ENCODE measurements around the gene HOXC9. TPM values are rescaled to one million over a fixed set of nuclear protein-coding genes. Genes with fewer than 3 reads are reported as not detected.

Gene HOXC9
- total and polyA plus RNA-seq, 10 donors = 0.05 TPM; not detected in 9

GRCh38 chr12:54024127-54024526 lies 24.2 kb downstream of the HOXC9 start:
- no peaks in the 10 kb centered on the region for H3K36me3 ChIP-seq
- H3K27me3 ChIP-seq (replicated peaks in 1 of 7) = peaks cover 16 to 100% (median 80%) of the 10 kb centered on the region in 7 donors
- peaks cover 0 to 29% (median 10%) of the 10 kb centered on the region in 6 donors for H3K4me1 ChIP-seq
- DNase-seq = peak; percentile 51
- H3K27ac ChIP-seq = no peak overlapping the region
- TF ChIP-seq POLR2A (IDR thresholded peaks at IDR 0.05) (no peak), POLR2AphosphoS5 (IDR thresholded peaks at IDR 0.05) (no peak)
- TF ChIP-seq, protein P1, sequence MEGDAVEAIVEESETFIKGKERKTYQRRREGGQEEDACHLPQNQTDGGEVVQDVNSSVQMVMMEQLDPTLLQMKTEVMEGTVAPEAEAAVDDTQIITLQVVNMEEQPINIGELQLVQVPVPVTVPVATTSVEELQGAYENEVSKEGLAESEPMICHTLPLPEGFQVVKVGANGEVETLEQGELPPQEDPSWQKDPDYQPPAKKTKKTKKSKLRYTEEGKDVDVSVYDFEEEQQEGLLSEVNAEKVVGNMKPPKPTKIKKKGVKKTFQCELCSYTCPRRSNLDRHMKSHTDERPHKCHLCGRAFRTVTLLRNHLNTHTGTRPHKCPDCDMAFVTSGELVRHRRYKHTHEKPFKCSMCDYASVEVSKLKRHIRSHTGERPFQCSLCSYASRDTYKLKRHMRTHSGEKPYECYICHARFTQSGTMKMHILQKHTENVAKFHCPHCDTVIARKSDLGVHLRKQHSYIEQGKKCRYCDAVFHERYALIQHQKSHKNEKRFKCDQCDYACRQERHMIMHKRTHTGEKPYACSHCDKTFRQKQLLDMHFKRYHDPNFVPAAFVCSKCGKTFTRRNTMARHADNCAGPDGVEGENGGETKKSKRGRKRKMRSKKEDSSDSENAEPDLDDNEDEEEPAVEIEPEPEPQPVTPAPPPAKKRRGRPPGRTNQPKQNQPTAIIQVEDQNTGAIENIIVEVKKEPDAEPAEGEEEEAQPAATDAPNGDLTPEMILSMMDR (IDR thresholded peaks at IDR 0.05 in 8 of 11, conservative IDR thresholded peaks at IDR 0.05 in 3 of 11) = no peak
- WGBS, 5 donors = 24 to 59% (median 40%) methylated on average over 14 to 17 of the region's 17 CpGs
- intact Hi-C loops (cut with DNase I; ENCODE audit: low total_unique reads) = no loop called here
- no peak overlapping the region for H3K4me3 ChIP-seq
- no peaks in the 10 kb centered on the region for H3K9me3 ChIP-seq

DNA sequence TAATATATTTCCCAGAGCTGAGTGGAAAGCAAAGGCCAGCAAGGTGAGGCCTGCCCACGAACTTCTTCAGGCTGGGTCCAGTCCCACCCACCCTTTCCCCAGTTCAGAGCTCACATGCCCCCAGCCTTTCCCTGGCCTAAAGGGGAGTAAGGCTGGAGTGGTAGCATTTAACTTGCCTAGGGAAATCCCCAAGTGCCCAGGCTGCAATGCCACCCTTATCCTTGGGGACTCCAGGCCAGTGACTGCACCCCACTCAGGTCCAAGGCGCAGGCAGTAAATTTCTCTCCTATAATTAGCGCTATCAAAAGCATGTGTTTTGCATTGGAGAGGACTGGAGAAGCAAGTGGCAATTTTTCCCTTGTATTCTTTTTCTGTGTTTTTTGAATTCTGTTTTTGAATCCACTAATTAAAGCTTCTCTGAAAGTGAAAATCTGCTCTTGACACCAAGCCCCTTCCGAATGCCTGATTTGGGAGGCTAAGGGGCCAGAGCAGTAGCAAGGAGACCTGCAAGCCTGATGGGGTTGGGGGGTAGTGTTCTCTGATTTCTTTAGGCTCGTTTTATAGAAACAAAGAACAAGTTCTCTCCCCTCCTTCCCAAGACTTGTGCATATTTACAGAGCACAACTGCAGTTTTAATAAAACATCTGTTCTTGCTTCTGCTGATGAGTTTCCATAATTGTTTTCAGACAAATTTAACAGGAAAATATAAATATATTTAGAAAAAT lies 24.8 kb downstream of the HOXC9 start:
- intact Hi-C loops (cut with DNase I; ENCODE audit: low total_unique reads) = no loop called here
- Histone ChIP-seq H3K27me3 (replicated peaks in 1 of 7) (peaks cover 16 to 100% (median 81%) of the 10 kb centered on the region in 7 donors), H3K27ac (no peak overlapping the region), H3K9me3 (no peaks in the 10 kb centered on the region), H3K4me3 (no peak overlapping the region), H3K36me3 (no peaks in the 10 kb centered on the region), H3K4me1 (peaks cover 0 to 27% (median 8%) of the 10 kb centered on the region in 6 donors)
- WGBS, 5 donors = 45 to 53% (median 48%) methylated on average over 5 of the region's 5 CpGs
- peak; percentile 20 for DNase-seq
- TF ChIP-seq POLR2A (IDR thresholded peaks at IDR 0.05) (no peak), POLR2AphosphoS5 (IDR thresholded peaks at IDR 0.05) (no peak)
- TF ChIP-seq, protein P1 (IDR thresholded peaks at IDR 0.05 in 8 of 11, conservative IDR thresholded peaks at IDR 0.05 in 3 of 11) = no peak

DNA sequence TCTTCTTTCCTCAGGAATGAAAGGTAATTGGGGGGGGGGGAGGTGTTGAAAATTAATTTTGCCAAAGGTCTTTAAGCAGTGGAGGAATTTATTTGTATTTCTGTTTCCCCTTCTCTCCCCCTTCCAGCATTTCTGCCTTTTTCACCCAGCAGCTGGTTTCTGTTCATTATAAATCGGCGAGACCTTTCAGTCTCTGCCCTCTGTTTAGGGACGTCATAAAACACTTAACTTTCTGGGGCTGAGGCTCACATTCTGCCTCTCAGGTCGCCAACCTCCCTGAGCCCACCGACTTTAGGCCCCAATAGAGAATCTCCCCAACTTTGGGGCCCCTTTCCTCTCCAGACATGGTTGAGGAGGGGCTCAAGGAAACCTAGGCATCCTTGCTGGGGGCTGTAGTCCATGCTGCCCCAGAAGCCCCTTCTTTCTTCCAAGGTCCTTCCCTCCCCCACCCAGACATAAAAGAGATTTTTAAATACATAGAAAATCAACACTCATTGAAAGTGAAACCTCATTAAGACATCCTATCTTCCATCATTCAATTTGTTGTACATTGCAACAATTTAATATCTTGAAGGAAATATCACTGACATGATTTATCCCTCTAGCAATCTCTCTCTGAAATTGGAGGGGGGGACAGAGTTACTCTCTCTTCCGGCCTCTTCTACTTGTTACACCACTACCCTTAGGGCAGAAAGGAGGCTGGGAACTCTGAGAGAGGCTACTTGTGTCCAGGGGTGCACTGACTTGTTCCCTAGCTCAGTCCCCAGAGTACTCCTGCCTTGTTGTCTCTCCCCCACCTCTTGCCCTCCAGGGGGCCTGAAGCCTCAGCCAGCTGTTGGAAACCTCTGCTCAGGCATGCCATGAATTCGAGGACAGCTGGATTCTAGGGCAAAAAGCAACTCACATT lies 25.8 kb downstream of the HOXC9 start:
- Histone ChIP-seq H3K27ac (no peak overlapping the region), H3K4me1 (peaks cover 0 to 30% (median 7%) of the 10 kb centered on the region in 6 donors), H3K4me3 (no peak overlapping the region), H3K36me3 (no peaks in the 10 kb centered on the region), H3K9me3 (no peaks in the 10 kb centered on the region), H3K27me3 (replicated peaks in 1 of 7) (peaks cover 16 to 100% (median 90%) of the 10 kb centered on the region in 7 donors)
- intact Hi-C loops (cut with DNase I; ENCODE audit: low total_unique reads) = no loop called here
- TF ChIP-seq, protein P1 (IDR thresholded peaks at IDR 0.05 in 8 of 11, conservative IDR thresholded peaks at IDR 0.05 in 3 of 11) = no peak
- TF ChIP-seq POLR2AphosphoS5 (IDR thresholded peaks at IDR 0.05) = no peak
- TF ChIP-seq POLR2A (IDR thresholded peaks at IDR 0.05) = no peak
- DNase-seq = no peak
- WGBS, 5 donors = 22 to 26% (median 25%) methylated on average over 7 of the region's 7 CpGs
